Neural progenitor cell (in vitro differentiated cells): ENCODE measurements around the gene TANC1.

Source experiments
- EZH2 ChIP-seq: fragments of 200-600 bp; sonication (generic); IDR thresholded peaks from 2 replicates; pipeline ENCODE4 v1.6.1; 2017; ENCODE audit warnings: antibody characterized with exemption, mild to moderate bottlenecking, moderate library complexity
- TF ChIP-seq, protein P1 (sequence below): fragments of 200-600 bp; sonication (generic); IDR thresholded peaks from 2 replicates; pipeline ENCODE4 v1.5.1; 2017; ENCODE audit warnings: antibody characterized with exemption, mild to moderate bottlenecking

- TF ChIP-seq EZH2, result no peak
- TF ChIP-seq, protein P1, sequence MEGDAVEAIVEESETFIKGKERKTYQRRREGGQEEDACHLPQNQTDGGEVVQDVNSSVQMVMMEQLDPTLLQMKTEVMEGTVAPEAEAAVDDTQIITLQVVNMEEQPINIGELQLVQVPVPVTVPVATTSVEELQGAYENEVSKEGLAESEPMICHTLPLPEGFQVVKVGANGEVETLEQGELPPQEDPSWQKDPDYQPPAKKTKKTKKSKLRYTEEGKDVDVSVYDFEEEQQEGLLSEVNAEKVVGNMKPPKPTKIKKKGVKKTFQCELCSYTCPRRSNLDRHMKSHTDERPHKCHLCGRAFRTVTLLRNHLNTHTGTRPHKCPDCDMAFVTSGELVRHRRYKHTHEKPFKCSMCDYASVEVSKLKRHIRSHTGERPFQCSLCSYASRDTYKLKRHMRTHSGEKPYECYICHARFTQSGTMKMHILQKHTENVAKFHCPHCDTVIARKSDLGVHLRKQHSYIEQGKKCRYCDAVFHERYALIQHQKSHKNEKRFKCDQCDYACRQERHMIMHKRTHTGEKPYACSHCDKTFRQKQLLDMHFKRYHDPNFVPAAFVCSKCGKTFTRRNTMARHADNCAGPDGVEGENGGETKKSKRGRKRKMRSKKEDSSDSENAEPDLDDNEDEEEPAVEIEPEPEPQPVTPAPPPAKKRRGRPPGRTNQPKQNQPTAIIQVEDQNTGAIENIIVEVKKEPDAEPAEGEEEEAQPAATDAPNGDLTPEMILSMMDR, result no peak
Observed at GRCh38 chr2:159126432-159127022, 158.1 kb downstream of the TANC1 start.
